AG09309 (cell line): Measurements from ENCODE around the gene ACER2.
A peak's percentile ranks its signal among the peaks of the same experiment; 100 is the strongest.

Source experiments
- DNase-seq: peaks from one replicate; pipeline ENCODE4 v3.0.0-alpha.2; 2010; ENCODE audit warnings: low read depth
- H3K4me3 ChIP-seq: 2 replicates; pipeline ENCODE4 v1.5.1; 2011; ENCODE audit warnings: mild to moderate bottlenecking, low read depth, low read length, moderate library complexity; ENCODE audit not compliant: control insufficient read depth
- TF ChIP-seq, protein P1 (sequence below): IDR thresholded peaks from 2 replicates; pipeline ENCODE4 v1.5.1; 2011; ENCODE audit warnings: mild to moderate bottlenecking, low read depth, low read length, inconsistent platforms; ENCODE audit not compliant: insufficient read depth, control insufficient read depth; ENCODE audit errors: missing control alignments

Gene ACER2

DNA sequence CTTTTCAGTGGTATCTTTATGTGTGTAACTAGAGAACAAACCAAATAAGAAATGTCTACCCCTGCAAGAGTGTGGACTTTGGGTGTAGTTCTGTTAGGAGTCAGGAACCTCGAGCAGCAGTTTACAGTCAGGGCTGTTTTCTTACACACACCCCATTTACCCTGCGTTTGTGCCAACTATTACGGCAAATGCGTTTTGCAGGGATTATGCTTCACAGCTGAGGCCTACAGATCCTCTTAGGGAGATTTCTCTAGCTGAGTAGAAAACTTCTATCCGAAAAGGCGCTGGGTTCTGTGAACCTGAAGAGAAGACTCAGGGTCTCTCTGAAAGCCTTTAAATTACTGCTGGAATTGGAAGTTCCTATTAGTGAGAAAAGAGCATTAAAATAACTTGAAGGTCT, 51.4 kb downstream of the ACER2 start:
- no peak for DNase-seq
- no peak overlapping the region for H3K4me3 ChIP-seq
- TF ChIP-seq, protein P1, sequence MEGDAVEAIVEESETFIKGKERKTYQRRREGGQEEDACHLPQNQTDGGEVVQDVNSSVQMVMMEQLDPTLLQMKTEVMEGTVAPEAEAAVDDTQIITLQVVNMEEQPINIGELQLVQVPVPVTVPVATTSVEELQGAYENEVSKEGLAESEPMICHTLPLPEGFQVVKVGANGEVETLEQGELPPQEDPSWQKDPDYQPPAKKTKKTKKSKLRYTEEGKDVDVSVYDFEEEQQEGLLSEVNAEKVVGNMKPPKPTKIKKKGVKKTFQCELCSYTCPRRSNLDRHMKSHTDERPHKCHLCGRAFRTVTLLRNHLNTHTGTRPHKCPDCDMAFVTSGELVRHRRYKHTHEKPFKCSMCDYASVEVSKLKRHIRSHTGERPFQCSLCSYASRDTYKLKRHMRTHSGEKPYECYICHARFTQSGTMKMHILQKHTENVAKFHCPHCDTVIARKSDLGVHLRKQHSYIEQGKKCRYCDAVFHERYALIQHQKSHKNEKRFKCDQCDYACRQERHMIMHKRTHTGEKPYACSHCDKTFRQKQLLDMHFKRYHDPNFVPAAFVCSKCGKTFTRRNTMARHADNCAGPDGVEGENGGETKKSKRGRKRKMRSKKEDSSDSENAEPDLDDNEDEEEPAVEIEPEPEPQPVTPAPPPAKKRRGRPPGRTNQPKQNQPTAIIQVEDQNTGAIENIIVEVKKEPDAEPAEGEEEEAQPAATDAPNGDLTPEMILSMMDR = no peak

DNA sequence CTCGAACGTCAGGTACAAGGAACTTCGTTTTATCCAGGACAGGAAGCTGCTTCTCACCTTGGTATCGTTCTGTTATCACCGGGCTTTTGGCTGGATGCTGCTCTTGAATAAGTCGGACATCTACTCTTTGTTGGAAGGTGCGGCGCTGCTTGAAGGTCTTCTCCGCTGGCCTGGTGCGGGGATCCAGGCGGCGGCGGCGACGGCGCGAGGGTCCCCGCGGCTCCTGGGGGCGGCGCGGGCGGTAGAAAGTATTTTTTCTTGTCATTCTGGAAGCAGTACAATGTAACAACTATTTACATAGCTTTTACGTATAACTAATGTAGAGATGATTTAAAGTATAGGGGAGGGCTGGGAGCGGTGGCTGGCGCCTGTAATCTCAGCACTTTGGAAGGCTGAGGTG, 52.3 kb downstream of the ACER2 start:
- no peak for DNase-seq
- TF ChIP-seq, protein P1 = no peak
- H3K4me3 ChIP-seq = no peak overlapping the region

DNA sequence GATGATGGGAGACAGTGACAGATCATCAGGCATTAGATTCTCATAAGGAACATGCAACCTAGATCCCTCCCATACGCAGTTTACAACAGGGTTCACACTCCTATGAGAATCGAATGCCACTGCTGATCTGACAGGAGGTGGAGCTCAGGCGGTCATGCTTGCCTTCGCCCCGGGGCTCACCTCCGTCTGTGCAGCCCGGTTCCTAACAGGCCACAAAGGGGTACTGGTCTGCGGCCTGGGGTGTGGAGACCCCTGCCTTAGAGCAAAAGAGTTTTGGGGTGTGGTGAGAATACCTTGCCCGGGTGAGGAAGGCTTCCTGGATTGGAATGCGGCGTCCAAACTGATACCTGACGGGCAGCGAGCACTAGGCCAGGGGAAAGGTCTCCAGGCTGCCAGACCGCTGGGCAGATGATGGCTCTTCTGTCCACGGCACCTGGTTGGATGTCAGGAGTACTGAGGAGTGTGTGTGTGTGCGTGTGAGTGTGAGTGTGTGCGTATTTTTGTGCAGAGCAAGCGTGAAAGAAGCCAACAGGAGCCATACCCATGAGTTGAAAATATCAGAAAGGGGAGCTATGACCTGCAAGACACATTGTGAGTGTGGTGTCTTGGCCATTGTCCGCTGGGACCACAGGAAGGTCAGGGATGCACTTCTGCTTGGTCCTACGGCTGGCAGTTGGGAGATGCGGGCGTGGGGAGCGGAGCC, 55.4 kb downstream of the ACER2 start:
- H3K4me3 ChIP-seq = peak overlapping the region; percentile 17
- TF ChIP-seq, protein P1 = no peak
- no peak for DNase-seq

DNA sequence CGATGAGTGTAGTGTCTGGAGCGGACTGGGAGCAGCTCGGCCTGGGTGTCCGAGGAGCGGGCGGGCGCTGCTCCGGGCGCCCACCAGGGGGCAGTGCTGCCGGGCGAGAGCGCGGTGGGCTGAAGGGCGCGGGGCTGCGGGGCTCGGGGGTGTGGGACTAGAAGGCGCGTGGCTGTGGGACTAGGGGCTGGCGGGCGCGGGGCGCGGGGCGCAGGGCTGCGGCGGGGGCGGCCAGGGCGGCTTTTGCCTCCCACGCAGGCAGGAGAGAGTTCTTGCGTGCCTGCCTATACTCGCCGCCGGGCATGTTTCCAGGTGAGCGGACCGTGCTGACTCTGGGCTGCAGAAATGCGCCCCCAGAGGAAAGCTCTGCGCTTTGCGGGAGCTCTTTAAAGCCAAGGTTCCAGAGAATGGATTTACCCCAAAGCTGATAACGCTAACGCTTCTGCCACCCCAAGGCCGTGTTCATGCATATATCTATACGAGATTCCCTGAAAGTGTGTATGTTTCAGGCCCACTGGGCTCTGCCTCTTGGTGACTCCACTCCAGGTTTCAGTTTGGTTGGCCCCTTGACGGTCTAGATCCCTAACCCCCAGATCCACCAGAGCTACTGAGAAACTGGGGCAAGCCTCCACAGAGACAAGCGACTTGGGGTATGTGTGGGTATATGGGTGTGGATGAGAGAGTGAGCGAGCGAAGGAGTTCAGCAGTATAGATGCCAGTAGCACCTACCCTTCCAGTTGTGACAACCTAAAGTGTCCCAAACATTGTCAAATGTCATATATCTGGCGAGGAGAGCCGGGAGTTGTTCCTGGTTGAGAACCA, 56.2 kb downstream of the ACER2 start:
- TF ChIP-seq, protein P1 = peak; percentile 50
- H3K4me3 ChIP-seq = peak overlapping the region; percentile 17
- peak; percentile 29 for DNase-seq

DNA sequence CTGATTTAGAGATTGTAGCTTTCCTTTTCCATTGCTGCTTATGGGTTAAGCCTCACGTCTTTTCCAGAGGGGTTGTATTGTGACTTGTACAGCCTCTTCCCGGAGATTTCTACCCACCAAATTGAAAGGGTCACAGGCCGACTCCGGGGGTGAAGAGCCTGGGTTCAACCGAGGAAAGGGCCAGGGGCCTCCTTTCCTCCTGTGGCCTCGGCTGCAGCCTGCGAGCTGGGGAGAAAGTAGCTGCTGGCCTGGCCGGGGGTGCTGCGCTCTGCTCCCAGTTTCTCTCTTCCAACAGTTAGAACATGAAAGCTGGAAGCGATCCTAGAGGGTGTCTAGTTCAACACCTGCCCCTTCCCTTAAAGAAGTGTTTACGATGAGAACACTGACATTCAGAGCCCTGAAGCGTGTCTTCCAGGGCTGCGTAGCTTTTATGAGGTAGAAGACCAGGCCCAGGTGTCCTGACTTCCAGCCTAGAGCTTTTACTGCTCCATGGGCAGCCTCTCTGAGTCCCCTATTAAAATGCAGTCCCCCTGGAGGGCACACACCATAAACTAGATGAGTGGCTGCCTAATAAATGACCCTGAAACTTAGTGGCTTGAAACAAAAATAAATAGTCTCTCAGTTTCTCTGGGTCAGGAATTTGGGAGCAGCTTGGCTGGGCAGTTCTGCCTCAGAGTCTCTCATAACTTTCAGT, 56.9 kb downstream of the ACER2 start:
- H3K4me3 ChIP-seq = no peak overlapping the region
- DNase-seq = no peak
- TF ChIP-seq, protein P1 = no peak

DNA sequence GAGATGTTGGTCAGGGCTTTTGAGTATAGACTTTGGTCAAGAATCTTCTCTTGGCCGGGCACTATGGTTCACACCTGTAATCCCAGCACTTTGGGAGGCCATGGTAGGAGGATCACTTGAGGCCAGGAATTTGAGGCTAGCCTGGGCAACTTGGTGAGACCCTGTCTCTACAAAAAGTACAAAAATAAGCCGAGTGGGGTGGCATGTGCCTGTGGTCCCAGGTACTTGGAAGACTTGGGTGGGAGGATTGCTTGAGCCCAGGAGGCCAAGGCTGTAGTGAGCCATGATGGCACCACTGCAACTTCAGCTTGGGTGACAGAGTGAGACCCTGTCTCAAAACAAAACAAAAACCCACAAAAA, 57.5 kb downstream of the ACER2 start:
- TF ChIP-seq, protein P1 = no peak
- H3K4me3 ChIP-seq = no peak overlapping the region

More for the DNA sequence above, 57.5 kb downstream of the ACER2 start:
- no peak for DNase-seq
